Measurements from ENCODE around the gene MZB1.
"Not testable (repeated sequence)": the region's sequence is repeated elsewhere in the genome, so short reads cannot be mapped to it uniquely, and the experiment has no call there.

The MZB1 gene

GRCh38 chr5:139410121-139410992 lies 20.6 kb upstream of the MZB1 start:
- DNase-seq (ENCODE audit: low spot score): no peak

GRCh38 chr5:139409116-139409515 lies 19.4 kb upstream of the MZB1 start:
- not testable (repeated sequence) for DNase-seq (ENCODE audit: low spot score)

DNA sequence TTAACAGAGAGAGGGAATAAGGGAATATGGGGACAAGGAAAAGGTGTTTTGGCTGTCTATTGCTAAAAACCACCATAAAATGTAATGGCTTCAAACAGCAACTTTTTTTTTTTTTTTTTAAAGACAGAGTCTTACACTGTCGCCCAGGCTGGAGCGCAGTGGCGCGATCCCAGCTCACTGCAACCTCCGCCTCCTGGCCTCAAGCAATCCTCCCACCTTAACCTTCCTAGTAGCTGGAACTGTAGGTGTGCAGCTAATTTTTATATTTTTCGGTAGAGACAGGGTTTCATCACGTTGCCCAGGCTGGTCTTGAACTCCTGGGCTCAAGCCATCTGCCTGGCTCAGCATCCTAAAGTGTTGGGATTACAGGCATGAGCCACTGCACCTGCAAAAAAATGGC lies 18.5 kb upstream of the MZB1 start:
- no peak for DNase-seq (ENCODE audit: low spot score)

DNA sequence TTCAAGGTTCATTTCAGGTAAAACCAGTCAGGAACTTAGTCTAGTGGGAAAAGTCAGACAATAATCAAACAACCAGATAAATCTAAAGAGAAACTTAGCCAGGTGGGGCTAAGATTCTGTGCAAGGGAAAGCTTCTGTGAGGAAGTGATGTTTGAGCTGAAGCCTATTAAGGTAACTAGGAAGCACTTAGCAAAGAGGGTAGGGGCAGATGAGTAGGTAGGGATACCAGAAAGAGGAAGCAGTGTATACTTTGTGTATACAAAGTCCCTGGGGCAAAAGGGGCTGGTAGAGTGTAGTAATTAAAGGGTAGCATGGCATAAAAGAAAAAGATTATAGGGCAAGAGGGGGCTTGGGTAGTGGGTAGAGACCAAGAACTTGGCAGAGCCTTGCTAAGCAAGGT lies 17.8 kb upstream of the MZB1 start:
- DNase-seq (ENCODE audit: low spot score): no peak

DNA sequence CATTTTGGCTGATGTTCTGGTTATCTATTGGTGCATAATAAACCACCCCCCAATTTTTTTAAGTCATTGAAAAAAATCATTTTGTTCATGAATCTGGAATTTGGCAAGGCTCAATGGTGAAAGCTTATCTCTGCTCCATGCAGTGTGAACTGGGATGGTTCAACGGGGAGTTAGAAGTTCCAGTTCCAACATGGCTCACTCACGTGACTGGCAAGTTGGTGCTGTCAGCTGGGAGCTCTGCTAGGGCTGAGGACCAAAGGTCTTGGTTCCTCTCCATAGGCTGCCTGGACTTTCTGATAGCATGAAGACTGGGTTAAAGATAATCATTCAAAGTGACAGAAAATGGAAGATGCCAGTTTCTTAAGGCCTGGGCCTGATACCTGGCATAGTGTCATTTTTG lies 17.2 kb upstream of the MZB1 start:
- no peak for DNase-seq (ENCODE audit: low spot score)

- no peak for DNase-seq (ENCODE audit: low spot score)
These were observed 14.7 kb upstream of the MZB1 start for GRCh38 chr5:139404484-139404840.

GRCh38 chr5:139403787-139404483 lies 14.2 kb upstream of the MZB1 start, which contains the start of gene SPATA24:
Gene SPATA24, minus strand, starts transcription at chr5:139404089. Its CDS starts 29 bp downstream, at chr5:139404060.
- peak; percentile 99 for DNase-seq (ENCODE audit: low spot score)

DNA sequence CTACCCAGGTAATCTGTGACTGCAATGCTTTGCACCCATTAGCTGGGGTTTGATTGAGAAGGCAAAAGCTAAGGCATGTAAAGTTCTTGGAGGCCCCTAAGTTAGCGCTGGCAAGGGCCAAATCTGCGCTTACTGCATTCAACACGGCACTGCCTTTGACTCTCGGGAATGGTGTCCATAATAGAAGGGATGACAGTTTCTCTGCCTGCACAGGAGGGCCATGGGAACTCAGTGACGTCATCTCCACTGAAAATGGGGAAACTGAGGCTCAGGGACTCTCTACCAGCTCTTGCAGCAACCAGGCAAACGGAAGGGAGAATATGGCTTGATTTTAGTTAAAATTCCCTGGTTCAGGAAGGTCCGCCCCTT lies 13.7 kb upstream of the MZB1 start:
- DNase-seq (ENCODE audit: low spot score): no peak

GRCh38 chr5:139402561-139403158 lies 12.9 kb upstream of the MZB1 start:
- peak; percentile 76 for DNase-seq (ENCODE audit: low spot score)

GRCh38 chr5:139401546-139401945 lies 11.8 kb upstream of the MZB1 start:
- no peak for DNase-seq (ENCODE audit: low spot score)

DNA sequence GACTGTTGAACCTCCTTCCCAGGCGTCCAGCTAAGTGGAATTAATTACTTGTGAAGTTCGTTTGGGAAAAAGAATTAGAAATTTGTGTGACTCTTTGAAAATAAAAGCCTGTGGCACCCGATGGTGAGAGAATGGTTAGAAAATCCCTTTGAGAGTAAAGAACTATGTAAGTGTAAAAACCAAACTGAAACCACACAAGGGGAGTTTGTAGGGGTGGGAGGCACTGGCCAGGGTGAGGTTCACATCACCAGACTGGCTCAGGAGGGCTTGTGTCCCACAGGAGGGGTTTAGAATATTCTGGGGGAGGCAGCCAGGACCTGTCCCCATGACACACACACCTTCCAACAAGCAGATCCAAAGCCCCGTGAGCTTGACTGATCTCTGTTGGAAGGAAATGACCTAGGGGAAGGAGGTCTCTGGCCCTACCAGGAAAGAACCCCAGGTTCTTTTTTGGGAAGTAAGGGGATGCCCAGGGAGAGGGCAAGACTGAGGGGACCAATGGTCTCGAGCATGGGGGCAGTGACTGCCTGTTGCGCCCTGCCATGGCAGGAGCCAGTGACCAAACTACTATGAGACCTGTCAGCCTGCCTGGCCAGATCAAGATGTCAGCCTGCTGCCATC lies 9.9 kb upstream of the MZB1 start:
- no peak for DNase-seq (ENCODE audit: low spot score)

- DNase-seq (ENCODE audit: low spot score): no peak
These were observed 8.2 kb upstream of the MZB1 start for GRCh38 chr5:139397921-139398320.

GRCh38 chr5:139396691-139397090 lies 7.0 kb upstream of the MZB1 start:
- DNase-seq (ENCODE audit: low spot score): no peak

DNA sequence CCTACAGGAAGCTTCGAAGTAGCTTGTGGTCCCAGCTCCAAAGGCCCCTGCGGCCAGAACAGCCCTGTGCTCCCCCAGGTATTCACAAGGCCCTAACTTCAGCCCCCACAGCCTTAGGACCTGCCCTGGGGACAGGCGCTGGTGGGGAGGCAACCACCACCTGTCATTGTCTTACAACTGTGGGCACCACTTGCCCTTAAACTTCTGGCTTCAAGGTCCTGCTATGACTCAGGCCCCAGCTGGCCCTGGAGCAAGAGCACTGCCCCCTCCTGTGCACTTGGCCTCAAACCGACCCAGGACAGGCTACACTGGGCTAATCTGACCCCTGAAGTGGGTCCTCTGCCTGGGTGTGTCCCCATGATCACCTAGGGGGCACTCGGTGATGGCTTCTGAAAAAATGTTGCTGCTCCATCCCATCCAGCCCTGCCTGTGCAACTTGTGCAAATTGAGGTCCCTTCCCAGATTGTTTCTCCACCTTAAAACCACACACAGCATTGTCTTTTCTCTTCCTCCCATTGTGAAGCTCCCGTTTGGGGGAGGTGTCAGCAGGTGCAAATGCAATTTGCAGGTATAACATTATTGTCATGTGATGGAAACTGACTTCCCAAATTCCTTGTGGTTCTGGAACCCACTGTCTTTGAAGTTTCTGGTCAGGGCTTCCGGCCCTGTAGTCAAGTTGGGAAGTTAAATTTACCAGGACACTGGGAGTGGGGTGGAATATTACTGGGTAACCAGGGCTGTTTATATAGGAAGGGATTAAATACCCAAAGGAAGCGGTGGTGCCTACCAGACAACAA lies 6.3 kb upstream of the MZB1 start:
- DNase-seq (ENCODE audit: low spot score): no peak

- no peak for DNase-seq (ENCODE audit: low spot score)
These were observed 5.2 kb upstream of the MZB1 start, which contains the start of gene PROB1 for GRCh38 chr5:139394654-139395566. Gene PROB1, minus strand, starts transcription at chr5:139395104. Its CDS starts 23 bp downstream, at chr5:139395081.

- peak; percentile 76 for DNase-seq (ENCODE audit: low spot score)
These were observed 4.5 kb upstream of the MZB1 start for GRCh38 chr5:139394123-139394653.

DNA sequence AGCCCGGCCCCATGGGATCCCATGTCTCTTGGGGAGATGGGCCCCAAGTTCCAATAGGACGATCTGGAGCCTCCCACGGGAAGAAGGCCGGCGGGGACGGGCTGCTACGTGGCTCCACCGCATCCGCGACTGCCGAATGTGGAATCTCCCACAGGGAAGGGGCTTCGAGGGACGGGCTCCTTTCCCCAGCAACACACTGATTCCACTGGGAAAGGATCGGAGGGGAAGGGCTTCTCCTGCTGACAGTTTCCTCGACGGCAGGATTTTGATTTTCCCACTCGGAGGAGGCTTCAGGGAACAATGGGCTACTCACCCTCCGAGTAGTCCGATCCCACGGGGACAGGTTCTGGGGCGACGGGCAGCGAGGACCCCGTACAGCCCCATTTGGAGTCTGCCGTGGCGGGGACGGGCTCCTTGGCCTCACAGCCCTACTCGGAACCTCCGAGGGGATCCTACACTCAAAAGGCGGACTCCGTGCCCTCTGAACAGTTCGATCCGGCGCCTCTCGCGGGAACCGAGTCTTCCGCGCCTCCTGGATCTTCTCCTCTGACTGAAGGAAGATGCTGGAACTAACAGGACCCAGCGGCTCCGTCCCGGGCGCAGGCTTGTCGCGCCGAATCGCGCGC lies 3.9 kb upstream of the MZB1 start:
- no peak for DNase-seq (ENCODE audit: low spot score)

DNA sequence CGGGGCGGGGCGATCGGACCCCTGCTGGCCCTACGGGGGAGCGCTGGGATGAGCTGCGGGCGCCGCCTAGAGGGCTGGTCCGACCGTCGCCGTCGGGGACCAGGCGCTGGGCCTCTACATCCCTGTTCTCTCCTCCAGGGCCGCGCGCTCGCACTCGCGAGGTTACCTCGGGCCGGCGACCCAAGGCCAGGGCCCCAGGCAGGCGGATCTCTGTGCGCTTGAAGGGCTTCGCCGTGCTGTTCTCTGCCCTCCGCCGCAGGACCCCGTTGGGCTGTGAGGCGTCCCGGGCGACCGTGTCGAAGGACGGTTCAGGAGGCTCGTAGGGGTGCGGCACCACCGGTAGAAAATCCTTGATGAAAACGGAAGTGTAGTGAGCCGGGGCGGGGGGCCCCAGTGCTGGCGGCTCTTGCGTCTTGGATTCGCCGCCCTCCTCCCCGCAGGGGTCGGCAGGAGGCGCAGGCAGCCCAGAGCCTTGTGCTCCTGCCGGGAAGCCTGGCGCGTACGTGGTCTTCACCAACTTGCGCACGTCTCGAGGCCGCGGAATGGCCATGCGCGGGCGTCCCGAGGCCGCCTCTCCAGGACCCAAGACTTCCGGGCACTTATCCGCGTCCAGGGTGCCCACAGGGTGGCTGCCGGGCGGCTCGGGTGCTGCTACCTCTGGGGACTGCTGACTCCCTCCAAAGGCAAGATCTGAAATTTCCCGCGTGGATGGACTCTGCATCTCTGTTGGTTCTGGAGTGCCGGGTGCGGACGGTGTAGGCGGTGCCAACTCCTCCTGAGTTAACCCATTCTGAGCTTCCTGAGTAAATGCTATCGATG lies 3.2 kb upstream of the MZB1 start:
- DNase-seq (ENCODE audit: low spot score): peak; percentile 92

DNA sequence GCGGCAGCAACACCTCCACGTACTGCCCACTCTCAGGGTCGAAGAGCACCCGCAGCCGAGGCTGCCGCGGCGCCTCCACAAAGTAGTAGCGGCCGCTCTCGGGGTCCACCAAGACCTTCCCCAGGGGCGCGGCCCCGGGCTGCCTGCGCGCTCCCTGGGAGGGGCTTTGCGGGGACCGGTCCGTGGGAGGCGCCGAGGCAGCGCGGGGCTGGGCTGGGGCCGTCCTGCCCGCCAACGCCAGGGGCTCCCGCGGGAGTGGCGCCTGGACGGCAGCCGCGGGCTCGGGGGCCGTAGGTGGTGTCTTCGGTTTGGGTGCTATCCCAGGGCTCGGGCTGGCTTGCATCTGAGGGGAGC lies 2.6 kb upstream of the MZB1 start:
- no peak for DNase-seq (ENCODE audit: low spot score)
